Breast epithelium (tissue), 4 donors: Measurements from ENCODE around the gene VENTX. TPM values are rescaled to one million over a fixed set of nuclear protein-coding genes. Genes with fewer than 3 reads are reported as not detected.

Experiments
- DNase-seq, 2 donors: peaks; one replicate each; pipeline ENCODE4 v3.0.0-alpha.2; 2019; ENCODE audit warnings: low spot score in 2 of 2
- H3K27ac ChIP-seq, 2 donors: fragments of 200-600 bp; sonication (generic) in 1 of 2; one replicate each; pipeline ENCODE4 v1.5.1; 2016 to 2019; ENCODE audit warnings: mild to moderate bottlenecking in 1 of 2
- H3K27me3 ChIP-seq, 2 donors: fragments of 200-600 bp; sonication (generic) in 1 of 2; one replicate each; pipeline versions ENCODE4 v1.5.1 to v1.6.0; 2017 to 2019; ENCODE audit warnings: control low read depth in 1 of 2, mild to moderate bottlenecking in 1 of 2
- H3K36me3 ChIP-seq: fragments of 200-600 bp; one replicate; pipeline ENCODE4 v1.5.1; 2019
- H3K4me1 ChIP-seq, 2 donors: fragments of 200-600 bp; sonication (generic); one replicate each; pipeline ENCODE4 v1.5.1; 2016 to 2019; ENCODE audit warnings: control low read depth in 1 of 2
- H3K4me3 ChIP-seq, 3 donors: fragments of 200-600 bp; sonication (generic); 1 replicate in 2 of 3; 2 replicates in 1 of 3; pipeline ENCODE4 v1.5.1; 2016 to 2019; ENCODE audit warnings: mild to moderate bottlenecking in 3 of 3, moderate library complexity in 2 of 3
- H3K9me3 ChIP-seq, 2 donors: fragments of 200-600 bp; sonication (generic) in 1 of 2; one replicate each; pipeline ENCODE4 v1.5.1; 2016 to 2019; ENCODE audit warnings: control low read depth in 1 of 2
- CTCF ChIP-seq, 3 donors: fragments of 450-650 bp; IDR thresholded peaks; one replicate each; pipeline ENCODE4 v1.5.1; 2016 to 2017; ENCODE audit warnings: antibody characterized with exemption in 3 of 3, mild to moderate bottlenecking in 3 of 3, moderate library complexity in 3 of 3
- POLR2A ChIP-seq: fragments of 450-650 bp; IDR thresholded peaks from one replicate; pipeline ENCODE4 v1.6.1; 2016; ENCODE audit warnings: antibody characterized with exemption, mild to moderate bottlenecking, moderate library complexity
- POLR2AphosphoS5 ChIP-seq, 3 donors: sonication (generic); formaldehyde crosslinking; IDR thresholded peaks; one replicate each; pipeline ENCODE4 v1.6.1; 2017; ENCODE audit warnings: antibody characterized with exemption in 3 of 3
- intact Hi-C: fragments of 100-400 bp; cut with DNase I; formaldehyde crosslinking; loops from one replicate; pipeline ENCODE4 v1.15.1; 2023; ENCODE audit warnings: low total_unique reads
- total RNA-seq, 3 donors: library from RNA; depleted of rRNA; stranded (reverse); fragments of >200 nt; gene quantifications; one replicate each; pipeline ENCODE4 v1.1.0, GENCODE V29; 2016

VENTX gene
- total RNA-seq, 3 donors from 2014 or later: 0.33 to 4.6 (median 0.73) TPM

GRCh38 chr10:133246236-133246626 is 8.6 kb downstream of the VENTX start:
- Histone ChIP-seq H3K27me3 (peaks cover 3 to 79% of the 10 kb centered on the region in 2 donors), H3K4me3 (no peak overlapping the region), H3K27ac (no peak overlapping the region), H3K9me3 (no peaks in the 10 kb centered on the region), H3K4me1 (no peaks in the 10 kb centered on the region), H3K36me3 (no peaks in the 10 kb centered on the region)
- intact Hi-C loops: no loop called here
- no peak for TF ChIP-seq POLR2AphosphoS5 (IDR thresholded peaks at IDR 0.05)
- DNase-seq: no peak

DNA sequence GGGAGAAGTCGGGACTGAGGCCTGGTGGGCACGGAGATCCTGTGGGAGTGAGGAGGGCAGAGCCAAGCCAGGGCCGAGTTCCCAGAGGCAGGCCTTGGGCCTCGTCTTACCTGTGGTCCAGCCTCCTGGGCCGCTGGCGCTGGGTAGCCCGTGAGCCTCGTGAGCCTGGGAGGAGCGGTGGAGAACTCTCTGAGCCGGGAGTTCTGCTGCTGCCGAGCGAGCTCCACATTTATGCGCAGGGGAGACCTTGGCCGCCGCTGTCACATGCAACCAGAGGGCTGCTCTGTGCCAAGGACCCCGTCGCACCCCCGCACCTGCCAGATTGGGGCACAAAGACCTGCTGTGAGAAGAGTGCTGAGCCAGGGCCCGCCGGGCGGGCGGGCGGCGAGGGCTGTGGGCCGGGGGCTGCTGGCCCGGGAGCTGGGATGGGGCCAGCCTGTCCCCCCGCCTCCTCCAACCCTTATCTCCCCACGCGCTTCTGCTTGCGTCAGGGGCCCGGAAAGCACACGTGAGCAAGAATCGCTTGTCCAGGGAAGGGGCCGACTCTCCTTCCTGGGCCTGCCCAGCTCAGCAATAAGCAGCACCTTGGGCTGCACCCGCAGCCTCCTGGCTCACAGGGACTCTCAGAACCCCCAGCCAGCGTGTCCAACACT is 10.2 kb downstream of the VENTX start:
- no peak for DNase-seq
- Histone ChIP-seq H3K27ac (no peak overlapping the region), H3K27me3 (peaks cover 3 to 70% of the 10 kb centered on the region in 2 donors), H3K36me3 (no peaks in the 10 kb centered on the region), H3K9me3 (no peaks in the 10 kb centered on the region), H3K4me1 (no peaks in the 10 kb centered on the region), H3K4me3 (no peak overlapping the region)
- intact Hi-C loops: no loop called here
- TF ChIP-seq CTCF (IDR thresholded peaks at IDR 0.05) (no peak), POLR2A (no peak), POLR2AphosphoS5 (IDR thresholded peaks at IDR 0.05) (no peak)

- intact Hi-C loops: no loop called here
- Histone ChIP-seq H3K4me3 (no peak overlapping the region), H3K27me3 (peaks cover 3 to 65% of the 10 kb centered on the region in 2 donors)
These were observed 10.7 kb downstream of the VENTX start for GRCh38 chr10:133248334-133248715.

DNA sequence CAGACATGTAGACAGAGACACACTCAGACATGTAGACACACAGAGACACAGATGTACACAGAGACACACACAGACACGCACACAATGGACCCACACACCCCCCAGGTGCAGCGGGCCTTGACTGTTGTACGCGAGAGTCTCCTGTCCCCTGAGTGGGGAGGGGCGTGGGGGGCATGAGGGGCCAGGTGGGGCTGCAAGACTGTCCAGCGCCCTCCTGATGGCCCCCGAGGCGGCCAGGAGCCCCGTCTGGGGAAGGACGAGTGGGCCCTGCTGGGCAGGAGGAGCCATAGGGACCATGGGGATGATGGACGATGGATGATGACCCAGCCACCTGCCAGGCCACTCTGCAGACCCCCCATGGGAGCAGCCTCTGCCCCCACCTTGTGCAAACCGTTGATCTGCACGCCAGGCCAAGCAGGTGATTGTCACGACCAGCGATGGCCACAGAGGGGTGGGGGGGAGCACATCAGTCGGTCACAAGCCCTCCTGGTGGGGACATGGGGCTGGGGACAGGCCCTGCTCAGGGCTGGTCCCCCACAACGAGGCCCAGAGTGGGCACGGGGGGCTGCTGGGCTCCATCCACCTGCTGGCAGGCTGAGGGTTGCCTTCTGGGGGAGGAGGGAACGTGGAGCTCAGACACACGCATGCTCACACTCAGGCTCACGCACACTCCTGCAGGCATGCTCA is 11.6 kb downstream of the VENTX start:
- intact Hi-C loops: no loop called here
- no peak for DNase-seq
- H3K27ac ChIP-seq: no peak overlapping the region
- peaks cover 3 to 56% of the 10 kb centered on the region in 2 donors for H3K27me3 ChIP-seq
- no peak overlapping the region for H3K4me3 ChIP-seq
- no peak for TF ChIP-seq POLR2A
- TF ChIP-seq POLR2AphosphoS5 (IDR thresholded peaks at IDR 0.05): no peak
- TF ChIP-seq CTCF (IDR thresholded peaks at IDR 0.05): no peak
- no peaks in the 10 kb centered on the region for H3K9me3 ChIP-seq
- no peaks in the 10 kb centered on the region for H3K36me3 ChIP-seq
- no peaks in the 10 kb centered on the region for H3K4me1 ChIP-seq

More at GRCh38 chr10:133248334-133248715, 10.7 kb downstream of the VENTX start:
- no peak overlapping the region for H3K27ac ChIP-seq
- TF ChIP-seq POLR2AphosphoS5 (IDR thresholded peaks at IDR 0.05) (no peak), POLR2A (no peak), CTCF (IDR thresholded peaks at IDR 0.05) (no peak)
- no peaks in the 10 kb centered on the region for H3K4me1 ChIP-seq
- DNase-seq: no peak
- no peaks in the 10 kb centered on the region for H3K36me3 ChIP-seq
- no peaks in the 10 kb centered on the region for H3K9me3 ChIP-seq

GRCh38 chr10:133249975-133250754 is 12.5 kb downstream of the VENTX start:
- peaks cover 3 to 48% of the 10 kb centered on the region in 2 donors for H3K27me3 ChIP-seq
- no peaks in the 10 kb centered on the region for H3K9me3 ChIP-seq
- no peaks in the 10 kb centered on the region for H3K4me1 ChIP-seq
- TF ChIP-seq POLR2AphosphoS5 (IDR thresholded peaks at IDR 0.05) (no peak), POLR2A (no peak), CTCF (IDR thresholded peaks at IDR 0.05) (no peak)
- no peaks in the 10 kb centered on the region for H3K36me3 ChIP-seq
- DNase-seq: no peak
- H3K4me3 ChIP-seq: no peak overlapping the region
- intact Hi-C loops: no loop called here
- H3K27ac ChIP-seq: no peak overlapping the region
